Muscle of leg (tissue), 11 donors: ENCODE data around the gene CHST2. TPM values are rescaled to one million over a fixed set of nuclear protein-coding genes. Genes with fewer than 3 reads are reported as not detected.
"Not testable (repeated sequence)": the region's sequence is repeated elsewhere in the genome, so short reads cannot be mapped to it uniquely, and the experiment has no call there.

Experiments used
- DNase-seq: peaks from one replicate; pipeline ENCODE4 v3.0.0; 2013
- H3K27ac ChIP-seq: one replicate; pipeline ENCODE4 v1.5.1; 2013; ENCODE audit warnings: mild to moderate bottlenecking, low read length, control low read depth
- H3K27me3 ChIP-seq: one replicate; pipeline ENCODE4 v1.6.1; 2013; ENCODE audit warnings: low read length; ENCODE audit not compliant: control insufficient read depth, insufficient read depth
- H3K36me3 ChIP-seq: one replicate; pipeline ENCODE4 v1.6.1; 2013; ENCODE audit warnings: low read length; ENCODE audit not compliant: control insufficient read depth, insufficient read depth
- H3K4me1 ChIP-seq: one replicate; pipeline ENCODE4 v1.6.1; 2013; ENCODE audit warnings: low read length; ENCODE audit not compliant: control insufficient read depth, insufficient read depth
- H3K4me3 ChIP-seq: one replicate; pipeline ENCODE4 v1.5.1; 2013; ENCODE audit warnings: low read length, control low read depth
- H3K9me3 ChIP-seq: replicated peaks from 2 replicates; pipeline ENCODE4 v1.6.1; 2013; ENCODE audit warnings: low read depth, low read length; ENCODE audit not compliant: control insufficient read depth
- WGBS: methylation state at CpG from one replicate; pipeline ENCODE4 v1.1.5; 2013; ENCODE audit warnings: missing lambda C conversion rate; ENCODE audit not compliant: insufficient coverage; 5-methylcytosine and 5-hydroxymethylcytosine counted together
- polyA plus RNA-seq, 8 donors: library from polyadenylated mRNA; unstranded; fragments of 120-200 nt; gene quantifications; one replicate each; pipeline versions ENCODE4 v1.2.1 to v1.2.3, GENCODE V29; 2013; ENCODE audit warnings: inconsistent platforms in 1 of 8, low replicate concordance in 1 of 8; ENCODE audit not compliant: insufficient read length in 8 of 8, insufficient read depth in 1 of 8
- total RNA-seq: library from RNA; stranded (reverse); fragments of 120-200 nt; gene quantifications from one replicate; pipeline ENCODE4 v1.2.4, GENCODE V29; 2013

Gene CHST2
- total and polyA plus RNA-seq, 9 donors: 3.2 to 10.8 (median 6.3) TPM

GRCh38 chr3:143165211-143165610 lies 45.6 kb downstream of the CHST2 start:
- DNase-seq: no peak
- Histone ChIP-seq H3K27ac (no peak overlapping the region), H3K4me3 (no peak overlapping the region), H3K27me3 (no peaks in the 10 kb centered on the region), H3K9me3 (no peaks in the 10 kb centered on the region), H3K36me3 (no peaks in the 10 kb centered on the region), H3K4me1 (peaks cover 4% of the 10 kb centered on the region)
- WGBS: no CpG with 5 or more reads among the region's 1 CpG

- no CpG with 5 or more reads among the region's 5 CpGs for WGBS
- H3K4me1 ChIP-seq: not testable (repeated sequence)
These were observed 46.2 kb downstream of the CHST2 start for GRCh38 chr3:143165612-143166285.

GRCh38 chr3:143166376-143166775 lies 46.8 kb downstream of the CHST2 start:
- no CpG with 5 or more reads among the region's 3 CpGs for WGBS
- H3K4me1 ChIP-seq: peaks cover 12% of the 10 kb centered on the region
- no peak for DNase-seq
- no peak overlapping the region for H3K4me3 ChIP-seq
- H3K27me3 ChIP-seq: no peaks in the 10 kb centered on the region
- no peaks in the 10 kb centered on the region for H3K9me3 ChIP-seq
- no peak overlapping the region for H3K27ac ChIP-seq
- no peaks in the 10 kb centered on the region for H3K36me3 ChIP-seq

More at GRCh38 chr3:143165612-143166285, 46.2 kb downstream of the CHST2 start:
- not testable (repeated sequence) for H3K36me3 ChIP-seq, H3K27me3 ChIP-seq, H3K27ac ChIP-seq, H3K9me3 ChIP-seq, H3K4me3 ChIP-seq
- peak; percentile 54 for DNase-seq

- Histone ChIP-seq H3K4me1 (peaks cover 18% of the 10 kb centered on the region), H3K27ac (no peak overlapping the region), H3K4me3 (no peak overlapping the region), H3K36me3 (no peaks in the 10 kb centered on the region), H3K27me3 (no peaks in the 10 kb centered on the region), H3K9me3 (peaks cover 4% of the 10 kb centered on the region)
- WGBS: no CpG with 5 or more reads among the region's 2 CpGs
- no peak for DNase-seq
These were observed 48.6 kb downstream of the CHST2 start for GRCh38 chr3:143167969-143168854.

GRCh38 chr3:143168855-143169192 lies 49.3 kb downstream of the CHST2 start:
- no CpG with 5 or more reads among the region's 2 CpGs for WGBS
- Histone ChIP-seq H3K27me3 (no peaks in the 10 kb centered on the region), H3K27ac (no peak overlapping the region), H3K9me3 (peaks cover 5% of the 10 kb centered on the region), H3K4me1 (peaks cover 16% of the 10 kb centered on the region), H3K36me3 (no peaks in the 10 kb centered on the region), H3K4me3 (no peak overlapping the region)
- no peak for DNase-seq

GRCh38 chr3:143170074-143170473 lies 50.5 kb downstream of the CHST2 start:
- DNase-seq: no peak
- Histone ChIP-seq H3K4me3 (no peak overlapping the region), H3K36me3 (no peaks in the 10 kb centered on the region), H3K9me3 (peaks cover 5% of the 10 kb centered on the region), H3K4me1 (peaks cover 16% of the 10 kb centered on the region), H3K27me3 (no peaks in the 10 kb centered on the region), H3K27ac (peak overlapping the region; percentile 71)
- WGBS: 65% methylated on average over 5 of the region's 6 CpGs

GRCh38 chr3:143170676-143171075 lies 51.1 kb downstream of the CHST2 start:
- no peaks in the 10 kb centered on the region for H3K27me3 ChIP-seq
- peaks cover 5% of the 10 kb centered on the region for H3K9me3 ChIP-seq
- H3K36me3 ChIP-seq: no peaks in the 10 kb centered on the region
- no peak overlapping the region for H3K4me3 ChIP-seq
- DNase-seq: peak; percentile 59
- peak overlapping the region; percentile 71 for H3K27ac ChIP-seq
- WGBS: 0% methylated on average over 1 of the region's 1 CpG
- H3K4me1 ChIP-seq: peaks cover 16% of the 10 kb centered on the region

- H3K27ac ChIP-seq: peak overlapping the region; percentile 71
- H3K4me3 ChIP-seq: no peak overlapping the region
- H3K4me1 ChIP-seq: peaks cover 16% of the 10 kb centered on the region
- H3K9me3 ChIP-seq: peaks cover 5% of the 10 kb centered on the region
- H3K36me3 ChIP-seq: no peaks in the 10 kb centered on the region
- H3K27me3 ChIP-seq: no peaks in the 10 kb centered on the region
- WGBS: no CpG with 5 or more reads among the region's 3 CpGs
- DNase-seq: peak; percentile 82
These were observed 51.8 kb downstream of the CHST2 start for GRCh38 chr3:143171141-143171980.

GRCh38 chr3:143172062-143172794 lies 52.7 kb downstream of the CHST2 start:
- DNase-seq: peak; percentile 17
- WGBS: 93% methylated on average over 3 of the region's 5 CpGs
- peaks cover 16% of the 10 kb centered on the region for H3K4me1 ChIP-seq
- no peaks in the 10 kb centered on the region for H3K27me3 ChIP-seq
- H3K9me3 ChIP-seq: peaks cover 5% of the 10 kb centered on the region
- H3K36me3 ChIP-seq: no peaks in the 10 kb centered on the region
- H3K4me3 ChIP-seq: no peak overlapping the region
- peak overlapping the region; percentile 54 for H3K27ac ChIP-seq
